PC-3 (cell line): ENCODE data around the gene GOLGA8G. TPM values are rescaled to one million over a fixed set of nuclear protein-coding genes. Genes with fewer than 3 reads are reported as not detected.
"Not testable (repeated sequence)": the region's sequence is repeated elsewhere in the genome, so short reads cannot be mapped to it uniquely, and the experiment has no call there.

Source experiments
- ATAC-seq: fragments of 200-7000 bp; cut with Tn5 transposase; 2 replicates; pipeline ENCODE4 v1.9.1; 2020; ENCODE audit warnings: mild to moderate bottlenecking, moderate library complexity
- Bru-seq: library from RNA; stranded (reverse); fragments of 400-500 nt; gene quantifications from one replicate; lab custom pipeline; 2021; lab: Mats Ljungman, UMichigan
- BruChase-seq, 2 experiments: library from RNA; stranded (reverse); fragments of 400-500 nt; gene quantifications; one replicate each; lab custom pipeline; 2021; lab: Mats Ljungman, UMichigan
- BruUV-seq: library from RNA; stranded (reverse); fragments of 400-500 nt; replicated peaks from 2 replicates; lab custom pipeline; 2021; lab: Mats Ljungman, UMichigan
- CTCF ChIA-PET: fragments of 300-600 bp; sonication (Branson Sonifier 250); formaldehyde crosslinking; loops from one replicate; lab custom pipeline; 2022; ENCODE audit warnings: antibody characterized with exemption; lab: Charles Lee
- POLR2A ChIA-PET: fragments of 300-600 bp; sonication (Branson Sonifier 250); formaldehyde crosslinking; loops from one replicate; lab custom pipeline; 2022; ENCODE audit warnings: antibody characterized with exemption; ENCODE audit not compliant: unreplicated experiment; lab: Charles Lee
- DNase-seq: peaks from one replicate; pipeline ENCODE4 v3.0.0-alpha.2; 2015
- H2AFZ ChIP-seq: fragments of 300-600 bp; sonication (generic); 2 replicates; pipeline ENCODE4 v1.6.0; 2016; ENCODE audit warnings: antibody characterized with exemption, low read length
- H3F3A ChIP-seq: fragments of 300-600 bp; sonication (generic); one replicate; pipeline ENCODE4 v1.6.0; 2017; ENCODE audit warnings: antibody characterized with exemption, low read length, control low read depth, mild to moderate bottlenecking; ENCODE audit not compliant: unreplicated experiment
- H3K27ac ChIP-seq: fragments of 300-600 bp; sonication (generic); 2 replicates; pipeline ENCODE4 v1.5.1; 2016; ENCODE audit warnings: mild to moderate bottlenecking, low read length
- H3K27me3 ChIP-seq: fragments of 300-600 bp; sonication (generic); 2 replicates; pipeline ENCODE4 v1.6.1; 2016; ENCODE audit warnings: low read length, mixed read lengths
- H3K36me3 ChIP-seq: fragments of 300-600 bp; sonication (generic); 2 replicates; pipeline ENCODE4 v1.6.1; 2016; ENCODE audit warnings: low read depth, mixed run types, low read length, mixed read lengths
- H3K4me1 ChIP-seq: fragments of 300-600 bp; sonication (generic); 2 replicates; pipeline ENCODE4 v1.5.1; 2016; ENCODE audit warnings: low read length; ENCODE audit not compliant: insufficient read depth
- H3K4me2 ChIP-seq: fragments of 300-600 bp; sonication (generic); 2 replicates; pipeline ENCODE4 v1.6.0; 2016; ENCODE audit warnings: low read length
- H3K4me3 ChIP-seq: fragments of 300-600 bp; sonication (generic); 2 replicates; pipeline ENCODE4 v1.5.1; 2016; ENCODE audit warnings: mild to moderate bottlenecking, low read length, mixed read lengths
- H3K79me2 ChIP-seq: fragments of 300-600 bp; sonication (generic); 2 replicates; pipeline ENCODE4 v1.6.1; 2017; ENCODE audit warnings: low read length, mixed read lengths
- H3K9ac ChIP-seq: fragments of 300-600 bp; sonication (generic); 2 replicates; pipeline ENCODE4 v1.6.0; 2016; ENCODE audit warnings: mild to moderate bottlenecking, low read length
- H3K9me2 ChIP-seq: fragments of 300-600 bp; sonication (generic); replicated peaks from 2 replicates; pipeline ENCODE4 v1.6.1; 2016; ENCODE audit warnings: mixed run types, low read length, mixed read lengths
- H3K9me3 ChIP-seq: fragments of 300-600 bp; sonication (generic); 2 replicates; pipeline ENCODE4 v1.6.1; 2016; ENCODE audit warnings: low read length, mixed read lengths
- H4K20me1 ChIP-seq: fragments of 300-600 bp; sonication (generic); 2 replicates; pipeline ENCODE4 v1.6.1; 2016; ENCODE audit warnings: low read length, mixed read lengths
- intact Hi-C: fragments of 100-400 bp; cut with micrococcal nuclease; formaldehyde crosslinking; loops from 2 replicates; pipeline ENCODE4 v1.9.0; 2023
- long read RNA-seq: library from polyadenylated mRNA; unstranded; transcript quantifications from one replicate; pipeline ENCODE4 v2.0.0, GENCODE V29; 2021; ENCODE audit not compliant: unreplicated experiment
- total RNA-seq: library from RNA; depleted of rRNA; stranded (reverse); fragments of >200 nt; gene quantifications from 2 replicates; pipeline ENCODE4 v1.2.3, GENCODE V29; 2014; rRNA removed

GOLGA8G gene
- not detected in 2 replicates for total RNA-seq
- not detected for Bru-seq, nascent RNA
- BruChase-seq, experiment 1, labeled RNA remaining after a 6-hour chase: not detected
- BruChase-seq, experiment 2, labeled RNA remaining after a 2-hour chase: not detected
- long read RNA-seq: 0 reads

GRCh38 chr15:28532954-28533353, at the start of gene GOLGA8G:
Gene GOLGA8G (minus strand): TSS chr15:28532971. CDS start chr15:28532909, 62 bp downstream.
- H3K79me2 ChIP-seq, BruUV-seq, H3K27me3 ChIP-seq, intact Hi-C loops, H3K4me2 ChIP-seq, H3K9me3 ChIP-seq, H3K9ac ChIP-seq, DNase-seq, H3K36me3 ChIP-seq, H3F3A ChIP-seq, H3K4me3 ChIP-seq, ATAC-seq, H2AFZ ChIP-seq, H3K4me1 ChIP-seq, H3K27ac ChIP-seq, H4K20me1 ChIP-seq, CTCF ChIA-PET, POLR2A ChIA-PET, H3K9me2 ChIP-seq: not testable (repeated sequence)

- H3K27ac ChIP-seq, H3K9me2 ChIP-seq, H3K4me1 ChIP-seq, POLR2A ChIA-PET, H3K27me3 ChIP-seq, H4K20me1 ChIP-seq, H2AFZ ChIP-seq, H3K36me3 ChIP-seq, intact Hi-C loops, BruUV-seq, H3K4me3 ChIP-seq, CTCF ChIA-PET, H3F3A ChIP-seq, H3K4me2 ChIP-seq, ATAC-seq, H3K9ac ChIP-seq, DNase-seq, H3K79me2 ChIP-seq, H3K9me3 ChIP-seq: not testable (repeated sequence)
Observed at GRCh38 chr15:28573351-28573750, 40.6 kb upstream of the GOLGA8G start.

GRCh38 chr15:28553268-28553667, 20.5 kb upstream of the GOLGA8G start, which contains the start of gene GOLGA6L25:
Gene GOLGA6L25 (plus strand): TSS chr15:28553568. CDS start chr15:28553629, 61 bp downstream.
- H3K36me3 ChIP-seq, H3F3A ChIP-seq, CTCF ChIA-PET, BruUV-seq, H3K27me3 ChIP-seq, H3K4me2 ChIP-seq, H3K4me1 ChIP-seq, H2AFZ ChIP-seq, POLR2A ChIA-PET, H3K27ac ChIP-seq, H3K4me3 ChIP-seq, H3K9me3 ChIP-seq, H3K9ac ChIP-seq, H4K20me1 ChIP-seq, ATAC-seq, H3K9me2 ChIP-seq, intact Hi-C loops, DNase-seq, H3K79me2 ChIP-seq: not testable (repeated sequence)

GRCh38 chr15:28515208-28515607, 17.6 kb downstream of the GOLGA8G start:
- H3K4me2 ChIP-seq, H3K4me1 ChIP-seq, CTCF ChIA-PET, H3K36me3 ChIP-seq, H3K4me3 ChIP-seq, H3F3A ChIP-seq, H3K27ac ChIP-seq, H3K9me3 ChIP-seq, H3K79me2 ChIP-seq, POLR2A ChIA-PET, H3K27me3 ChIP-seq, H3K9me2 ChIP-seq, DNase-seq, H3K9ac ChIP-seq, ATAC-seq, H4K20me1 ChIP-seq, H2AFZ ChIP-seq, BruUV-seq, intact Hi-C loops: not testable (repeated sequence)

- not testable (repeated sequence) for H3K27me3 ChIP-seq, ATAC-seq
Observed at GRCh38 chr15:28514128-28514527, 18.6 kb downstream of the GOLGA8G start.

GRCh38 chr15:28508217-28508889, 24.4 kb downstream of the GOLGA8G start:
- H4K20me1 ChIP-seq, H3K79me2 ChIP-seq, H3K27ac ChIP-seq, H3K4me2 ChIP-seq, CTCF ChIA-PET, H3K4me3 ChIP-seq, POLR2A ChIA-PET, H2AFZ ChIP-seq, H3K9me2 ChIP-seq, DNase-seq, H3K9ac ChIP-seq, ATAC-seq, H3K27me3 ChIP-seq, intact Hi-C loops, H3F3A ChIP-seq, H3K36me3 ChIP-seq, BruUV-seq, H3K9me3 ChIP-seq, H3K4me1 ChIP-seq: not testable (repeated sequence)

More at GRCh38 chr15:28514128-28514527, 18.6 kb downstream of the GOLGA8G start:
- H3K4me3 ChIP-seq, H3K9me3 ChIP-seq, CTCF ChIA-PET, H3K9me2 ChIP-seq, H3K9ac ChIP-seq, H3K79me2 ChIP-seq, intact Hi-C loops, H3K36me3 ChIP-seq, DNase-seq, H4K20me1 ChIP-seq, H3K27ac ChIP-seq, BruUV-seq, H2AFZ ChIP-seq, H3K4me1 ChIP-seq, H3K4me2 ChIP-seq, POLR2A ChIA-PET, H3F3A ChIP-seq: not testable (repeated sequence)
